NCI-H226 (cell line): Measurements from ENCODE around the gene ACACB.
A peak's percentile ranks its signal among the peaks of the same experiment; 100 is the strongest.

Experiments
- DNase-seq: peaks from one replicate; pipeline ENCODE4 v3.0.0-alpha.2; 2015

The ACACB gene

DNA sequence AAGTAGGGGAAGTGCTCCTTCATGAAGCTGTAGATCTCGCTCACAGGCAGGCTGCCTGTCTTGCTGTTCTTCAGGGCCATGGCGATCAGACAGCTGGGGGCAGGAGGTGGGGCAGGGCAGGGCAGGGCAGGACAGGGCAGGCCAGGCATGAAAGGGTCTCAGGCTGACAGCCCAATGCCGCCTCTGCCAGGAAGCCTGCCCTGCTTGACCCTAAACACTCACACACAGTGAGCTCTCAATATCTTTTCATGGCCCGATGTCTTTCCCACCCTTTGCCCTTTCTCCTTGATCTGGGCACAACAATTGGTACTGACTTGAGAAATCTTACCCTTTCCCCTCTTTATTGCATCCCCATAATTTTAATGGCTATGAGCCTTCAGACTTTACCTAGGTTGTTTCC, 170.3 kb downstream of the ACACB start:
- DNase-seq: no peak

DNA sequence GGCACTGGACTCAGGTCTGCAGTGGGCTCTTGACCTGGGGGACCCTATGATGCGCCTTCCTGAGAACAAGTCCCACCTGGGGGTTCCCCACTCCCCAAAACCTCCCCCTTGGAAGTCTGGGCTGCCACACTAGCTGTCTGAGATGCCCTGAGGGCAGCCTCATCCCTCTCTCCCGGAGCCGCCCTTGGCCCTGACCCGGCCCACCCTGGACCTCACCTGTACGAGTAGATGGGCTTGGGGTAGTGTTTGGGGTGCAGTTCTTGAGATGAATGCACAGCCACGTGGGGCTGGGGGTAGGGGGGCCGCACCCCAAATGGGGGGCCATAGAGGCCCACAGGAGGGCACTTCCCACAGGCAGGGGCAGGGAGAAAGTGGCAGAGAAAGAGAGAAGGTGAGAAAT, 170.8 kb downstream of the ACACB start:
- DNase-seq: no peak

DNA sequence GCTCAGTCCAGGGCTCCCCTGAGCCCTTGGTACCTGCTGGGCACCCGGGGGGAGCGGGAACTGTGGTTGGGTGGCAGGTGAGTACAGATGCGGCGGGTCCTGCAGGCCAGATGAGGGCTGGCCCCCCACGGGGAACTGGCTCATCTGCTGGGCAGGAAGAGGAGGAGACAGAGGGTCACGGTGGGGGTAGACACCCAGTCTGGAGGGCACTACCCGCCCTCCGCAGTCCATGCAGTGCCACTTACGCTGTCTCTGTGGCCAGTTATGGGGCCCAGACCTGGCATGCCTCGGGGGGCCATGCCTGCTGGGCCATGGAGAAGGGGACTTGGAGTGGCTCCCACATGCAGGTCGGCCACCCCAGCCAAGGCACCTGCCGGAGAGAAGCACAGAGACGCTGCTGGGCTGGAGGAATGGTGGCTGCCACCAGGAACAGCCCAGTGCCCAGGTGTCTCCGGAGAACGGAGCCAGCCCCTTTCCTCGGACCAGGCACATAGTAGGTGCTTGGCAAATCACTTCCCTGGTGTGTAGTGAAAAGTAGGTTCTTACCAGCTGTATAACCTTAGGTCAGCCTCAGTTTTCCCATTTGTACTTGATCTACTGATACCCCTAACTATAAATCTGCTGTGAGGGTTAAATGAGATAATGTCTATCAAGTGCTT, 171.6 kb downstream of the ACACB start:
- no peak for DNase-seq

DNA sequence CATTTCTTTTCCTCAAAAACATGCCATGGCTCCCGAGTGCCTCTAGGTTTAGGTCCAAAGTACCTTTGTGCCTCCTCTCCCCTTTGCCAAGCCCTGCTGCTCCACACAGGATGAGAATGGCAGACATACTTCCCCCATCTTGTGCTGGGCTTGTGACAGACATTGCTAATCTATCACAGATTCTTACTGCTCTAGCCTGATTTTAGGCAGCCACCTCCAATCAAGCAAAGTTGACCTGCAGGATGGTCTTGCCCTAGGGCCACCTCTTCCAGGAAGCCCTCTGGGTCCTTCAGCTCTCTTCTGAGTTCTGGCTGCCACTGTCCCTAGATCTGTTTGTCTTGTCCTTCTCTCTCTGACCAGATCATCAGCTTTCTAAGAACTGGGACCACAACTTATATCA, 172.2 kb downstream of the ACACB start:
- DNase-seq: no peak

DNA sequence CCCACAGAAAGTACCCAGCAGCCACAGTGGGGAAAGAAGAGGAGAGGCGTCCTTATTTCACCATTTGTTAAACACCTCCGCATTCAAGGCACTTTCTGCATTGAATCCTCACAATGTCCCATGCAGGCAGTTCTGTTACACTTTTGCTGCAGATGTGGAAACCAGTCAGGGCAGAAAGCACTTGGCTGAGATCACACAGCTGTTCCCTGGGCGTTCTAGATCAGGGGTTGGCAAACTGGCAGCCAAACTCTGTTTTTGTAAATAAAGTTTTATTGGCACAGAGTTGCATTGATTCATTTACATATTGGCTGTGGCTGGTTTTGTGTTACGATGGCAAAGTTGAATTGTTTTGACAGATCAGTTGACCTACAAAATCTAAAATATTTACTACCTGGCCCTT, 172.6 kb downstream of the ACACB start:
- no peak for DNase-seq

DNA sequence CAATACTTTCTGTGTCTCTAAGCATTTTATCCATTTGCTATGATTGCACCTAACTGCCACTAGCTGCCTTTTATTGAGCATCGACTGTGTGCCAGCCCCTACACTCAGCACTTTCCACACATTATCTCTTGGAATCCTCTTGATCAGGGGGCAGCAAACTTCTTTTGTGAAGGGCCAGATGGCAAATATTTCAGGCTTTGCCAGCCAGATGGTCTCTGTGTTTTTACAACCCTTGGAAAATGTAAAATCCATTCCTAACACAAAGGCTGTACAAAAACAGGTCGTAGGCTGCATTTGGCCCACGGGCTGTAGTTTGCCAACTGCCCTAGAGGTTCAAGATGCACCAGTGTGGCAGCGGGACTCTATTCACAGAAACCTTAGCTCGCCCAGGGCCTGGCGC, 173.2 kb downstream of the ACACB start:
- DNase-seq: no peak

DNA sequence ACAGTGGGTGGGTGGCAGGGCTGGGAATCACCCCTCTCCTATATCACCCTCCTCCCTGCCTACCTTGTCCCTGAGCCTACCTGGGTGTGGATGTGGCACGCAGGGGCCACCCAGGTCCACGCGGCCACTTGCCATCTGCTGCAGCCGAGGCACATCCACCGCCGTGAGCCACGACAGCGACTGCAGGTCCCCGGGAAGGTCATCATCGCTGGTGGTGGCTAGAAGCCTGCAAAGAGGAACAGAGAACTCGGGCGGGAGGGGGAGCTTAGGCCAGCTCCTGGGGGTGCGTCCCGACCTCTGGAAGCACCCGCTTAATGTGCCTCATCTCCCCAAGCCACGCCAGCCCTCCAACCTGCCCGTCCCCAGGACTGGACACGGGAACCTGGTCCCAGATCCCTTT, 173.7 kb downstream of the ACACB start:
- DNase-seq: no peak

DNA sequence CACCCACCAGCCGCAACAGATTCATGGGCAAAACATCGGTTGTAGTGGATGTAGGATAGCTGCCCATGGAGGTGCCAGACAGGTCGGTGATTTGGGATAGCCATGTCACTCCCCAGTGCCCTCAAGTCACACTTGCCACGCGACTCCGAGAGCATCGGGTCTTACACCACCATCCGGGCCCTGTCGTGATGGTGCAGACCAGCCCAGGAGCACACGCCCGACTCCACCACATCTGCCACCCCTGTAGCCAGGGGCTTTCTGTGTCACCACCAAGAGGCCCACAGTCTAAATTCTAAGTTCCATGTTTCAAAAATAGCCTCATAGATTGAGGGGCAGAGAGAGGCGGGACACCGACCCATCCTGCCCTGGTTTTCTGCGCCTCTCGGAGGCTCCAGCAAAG, 174.7 kb downstream of the ACACB start:
- no peak for DNase-seq

DNA sequence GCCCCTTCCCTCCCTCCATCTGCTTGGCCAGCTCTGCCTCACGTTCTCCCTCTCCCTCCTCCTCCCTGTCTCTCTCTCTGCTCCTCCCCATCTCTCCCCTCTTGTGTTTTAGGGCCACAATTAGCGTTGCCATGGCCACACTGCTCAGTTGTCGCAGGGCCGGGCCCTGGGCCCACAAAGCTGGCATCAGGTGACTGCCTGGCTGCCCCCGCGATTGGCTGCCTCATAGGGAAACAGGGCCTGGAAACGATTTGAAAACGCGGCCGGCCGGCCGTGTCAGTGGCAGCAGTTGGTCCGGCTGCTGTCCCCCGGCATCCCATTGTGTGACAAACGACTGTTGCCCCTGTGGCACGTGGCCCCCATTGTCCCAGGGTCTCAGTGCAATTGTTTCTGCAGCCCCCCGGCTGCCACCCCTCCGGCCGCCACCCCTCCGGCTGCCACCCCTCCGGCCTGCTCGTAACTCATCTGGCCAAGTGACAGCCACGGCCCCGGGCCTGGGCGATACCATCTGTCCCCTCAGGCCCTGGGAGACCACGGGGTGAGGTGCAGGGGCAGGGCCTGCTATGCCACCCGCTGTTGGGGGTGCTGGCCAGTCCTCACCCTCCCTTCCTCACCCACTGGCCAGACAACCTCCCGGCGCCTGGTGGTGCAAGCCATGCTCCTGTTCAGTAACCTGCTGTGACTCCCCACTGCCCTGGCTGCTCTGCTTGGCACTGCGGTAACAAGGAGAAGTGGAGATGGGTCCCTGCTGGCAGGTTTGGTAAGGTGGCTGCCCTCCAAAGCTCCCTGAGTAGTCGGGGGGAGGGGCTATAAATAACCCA, 175.3 kb downstream of the ACACB start:
- DNase-seq: no peak

DNA sequence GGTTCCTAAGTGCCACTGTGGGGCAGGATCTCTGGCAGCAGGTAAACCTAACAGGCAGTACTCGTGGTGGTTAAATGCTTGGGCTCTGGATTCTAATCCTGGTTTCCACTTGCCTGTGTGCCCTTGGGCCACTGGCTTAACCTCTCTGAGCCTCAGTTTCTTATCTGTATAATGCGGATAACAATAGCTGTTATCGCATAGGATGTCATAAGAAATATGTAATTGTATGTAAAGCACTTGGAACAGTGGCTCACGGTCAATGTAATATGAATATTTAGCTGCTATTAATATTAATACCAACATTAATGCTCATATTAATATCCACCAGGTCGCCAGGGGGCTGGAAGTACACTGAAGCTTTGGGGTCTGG, 175.9 kb downstream of the ACACB start:
- DNase-seq: no peak

DNA sequence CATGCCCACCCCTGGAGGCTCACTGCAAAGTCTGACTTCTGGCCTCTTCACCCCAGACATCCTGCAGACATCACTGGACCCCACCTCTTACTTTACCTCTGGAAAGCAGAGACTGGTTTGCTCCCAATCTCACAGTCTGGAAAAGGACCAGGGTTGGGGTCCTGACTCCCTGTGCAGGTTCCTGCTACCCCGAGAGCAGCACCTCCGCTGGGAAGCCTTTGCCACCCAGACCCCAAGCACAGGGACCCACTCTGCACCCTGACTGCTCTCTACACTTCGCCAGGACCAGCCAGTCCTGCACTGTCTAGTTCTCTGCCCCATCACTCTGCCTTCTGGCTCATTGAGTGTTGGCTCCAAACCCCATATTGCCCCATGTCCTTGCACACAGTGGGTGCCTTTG, 176.7 kb downstream of the ACACB start:
- no peak for DNase-seq

DNA sequence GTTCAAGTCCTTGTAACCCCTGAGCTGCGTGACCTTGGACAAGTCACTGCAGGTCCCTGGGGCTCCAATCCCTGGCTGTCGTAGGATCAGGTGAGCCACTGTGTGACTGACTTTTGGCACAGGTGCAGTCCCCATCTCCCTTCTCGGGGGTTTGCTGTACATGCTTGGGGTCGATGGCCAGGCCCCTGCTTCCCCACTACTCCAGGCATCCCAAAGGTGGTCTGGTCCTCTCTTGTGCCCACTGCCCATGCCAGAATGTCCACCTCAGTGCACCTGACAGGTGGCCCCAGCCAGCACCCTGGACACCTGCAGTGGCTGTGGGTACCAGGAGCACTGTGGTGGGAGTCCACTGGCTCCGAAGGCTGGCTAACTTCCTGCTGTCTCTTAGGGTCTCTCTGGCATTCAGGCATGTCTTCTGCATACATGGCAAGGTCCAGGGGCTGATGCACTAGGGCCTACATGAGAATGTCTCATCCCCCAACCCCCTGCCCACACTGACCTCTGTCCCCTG, 178.0 kb downstream of the ACACB start:
- no peak for DNase-seq

DNA sequence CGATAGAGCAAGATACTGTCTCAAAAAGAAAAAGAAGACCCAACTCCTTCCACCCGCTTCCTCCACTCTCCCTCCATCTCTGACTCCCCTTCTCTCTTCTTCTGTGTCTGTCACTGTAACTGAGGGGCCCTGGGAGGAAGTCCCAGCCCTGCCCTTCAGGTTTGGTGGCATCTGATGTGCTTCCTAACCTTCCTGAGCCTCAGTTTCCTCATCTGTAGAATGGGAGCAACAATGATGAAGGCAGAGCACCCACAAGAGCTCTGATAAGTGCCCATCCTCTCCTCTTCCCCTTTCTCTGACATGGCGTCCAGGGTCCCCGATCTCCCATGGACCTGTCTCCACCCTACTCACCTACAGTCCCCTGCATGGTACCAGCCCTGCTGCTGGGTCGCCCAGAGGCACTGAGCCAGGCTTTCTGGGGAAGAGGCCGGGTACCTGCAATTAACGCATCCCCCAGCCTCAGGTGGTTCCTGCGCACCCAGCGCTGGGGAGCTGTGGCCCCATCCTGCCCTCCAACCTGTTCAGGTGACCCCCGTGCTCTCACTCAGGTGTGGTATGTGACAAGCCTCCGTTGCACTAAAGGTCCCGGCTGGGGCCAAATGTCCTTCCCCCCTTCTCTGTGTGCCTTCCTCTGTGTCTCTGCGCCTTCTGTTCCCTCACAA, 179.5 kb downstream of the ACACB start:
- DNase-seq: no peak

DNA sequence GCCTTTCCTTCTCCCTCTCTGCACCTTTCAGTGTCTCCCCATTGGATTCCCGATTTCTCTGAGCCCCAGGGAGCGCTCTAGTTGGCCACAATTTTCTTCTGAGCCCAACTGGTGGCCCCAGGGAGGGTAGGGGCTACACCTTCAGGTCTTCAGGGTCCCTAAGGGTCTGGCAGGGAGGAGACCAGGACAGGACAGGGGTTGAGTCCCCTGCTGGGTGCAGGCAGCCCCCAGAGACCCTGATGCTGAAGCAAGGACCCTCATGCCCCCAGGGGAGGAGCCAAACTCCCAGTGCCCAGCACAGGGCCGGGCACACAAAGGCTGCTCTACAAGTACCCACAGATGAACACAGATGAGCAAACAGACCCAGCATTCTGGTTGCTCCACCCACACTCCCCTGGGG, 180.0 kb downstream of the ACACB start:
- DNase-seq: no peak

DNA sequence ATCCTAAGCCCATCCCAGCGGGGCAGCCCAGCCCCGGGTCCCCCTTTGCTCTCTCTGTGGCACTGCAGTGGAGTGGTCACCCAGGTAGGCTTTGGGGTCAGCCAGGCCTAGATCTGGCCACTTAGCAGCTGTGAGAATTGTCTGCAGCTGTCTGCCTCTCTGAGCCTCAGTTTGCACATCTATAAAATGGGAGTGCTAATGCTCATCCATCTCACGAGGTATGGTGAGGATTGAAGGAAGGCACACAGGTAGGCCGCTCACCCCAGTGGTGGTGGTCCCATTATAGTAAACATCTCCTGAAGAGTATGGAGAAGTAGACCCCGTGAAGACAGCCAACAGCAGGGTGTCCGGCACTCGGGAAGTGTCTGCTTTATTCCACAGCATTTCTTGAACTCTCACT, 183.5 kb downstream of the ACACB start:
- no peak for DNase-seq

DNA sequence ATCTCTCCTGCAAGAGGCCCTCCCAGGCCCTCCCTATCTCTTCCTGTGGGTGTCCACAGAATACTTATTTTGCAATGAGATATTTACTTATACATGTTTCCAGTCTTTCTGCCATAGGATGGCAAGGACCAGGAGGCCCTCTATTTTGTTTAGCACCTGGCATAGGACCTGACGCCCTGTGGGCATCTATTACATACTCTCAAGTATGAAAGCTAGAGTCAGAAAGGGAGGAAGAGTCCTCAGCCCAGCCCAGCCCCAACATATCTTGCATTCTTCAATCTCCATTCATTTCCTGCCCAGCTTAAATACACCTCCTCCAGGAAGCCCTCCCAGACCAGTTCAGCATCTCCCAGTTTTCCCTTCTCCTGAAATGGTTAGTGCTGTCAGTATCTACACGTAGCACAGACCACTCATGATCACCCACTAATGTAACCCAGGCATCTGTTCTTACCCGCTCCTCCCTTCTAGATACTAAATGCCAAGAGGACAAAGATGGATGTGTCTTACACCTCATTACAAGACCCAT, 185.3 kb downstream of the ACACB start:
- peak; percentile 64 for DNase-seq

DNA sequence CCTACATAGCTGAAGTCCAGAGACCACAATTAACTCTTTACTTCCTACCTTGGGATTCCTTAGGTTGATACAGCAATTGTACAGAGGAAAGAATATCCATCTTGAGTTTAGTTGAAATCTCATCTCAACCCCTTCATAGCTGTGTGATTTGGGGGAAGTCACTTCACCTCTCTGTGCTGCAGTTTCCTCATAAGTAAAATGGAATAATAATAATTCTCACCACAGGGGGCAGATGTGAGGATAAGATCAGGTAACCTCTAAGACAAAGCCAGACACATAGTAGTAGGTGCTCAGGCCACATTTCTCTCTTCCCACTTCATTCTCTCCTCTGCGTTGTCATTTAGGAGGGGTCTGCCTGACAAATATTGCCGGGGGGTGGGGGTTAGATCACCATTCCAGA, 186.0 kb downstream of the ACACB start:
- DNase-seq: no peak

DNA sequence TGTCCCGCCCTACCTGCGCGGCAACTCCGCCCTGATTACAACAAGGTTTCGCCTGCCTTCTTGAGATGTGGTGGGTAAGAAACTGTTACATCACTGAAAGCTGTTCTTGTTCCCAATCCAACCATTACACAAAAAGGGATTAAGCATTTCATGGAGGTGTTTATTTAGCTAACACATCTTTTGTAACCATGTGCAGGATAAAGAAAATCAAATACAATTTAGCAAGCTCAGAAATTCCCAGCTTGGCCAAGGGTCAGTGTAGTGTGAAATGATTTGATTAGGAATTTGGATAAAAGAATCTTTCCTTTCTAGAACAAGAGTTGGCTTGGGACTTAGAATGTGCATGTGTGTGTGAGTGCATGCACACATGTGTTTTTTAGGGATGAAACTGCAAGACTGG, 186.4 kb downstream of the ACACB start:
- DNase-seq: no peak

DNA sequence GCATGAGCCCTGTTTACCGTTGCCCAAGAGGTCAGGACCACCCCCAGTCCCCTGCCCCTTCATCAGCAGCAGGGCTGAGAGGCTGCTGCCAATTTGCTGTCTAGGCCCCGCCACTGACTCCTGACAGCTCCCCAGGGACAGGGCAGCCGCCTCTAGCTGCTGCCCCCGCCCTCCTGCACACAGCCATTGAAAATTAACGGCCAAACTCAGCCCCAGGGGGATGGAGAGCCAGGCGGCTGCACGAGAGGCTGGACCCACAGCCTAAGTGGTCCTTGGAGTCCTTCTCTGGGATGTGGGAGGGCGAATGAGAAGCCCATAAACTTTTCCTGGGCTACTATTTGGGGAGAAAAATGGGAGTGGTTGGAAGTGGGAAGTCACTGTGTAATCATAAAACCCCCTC, 188.1 kb downstream of the ACACB start:
- DNase-seq: no peak

DNA sequence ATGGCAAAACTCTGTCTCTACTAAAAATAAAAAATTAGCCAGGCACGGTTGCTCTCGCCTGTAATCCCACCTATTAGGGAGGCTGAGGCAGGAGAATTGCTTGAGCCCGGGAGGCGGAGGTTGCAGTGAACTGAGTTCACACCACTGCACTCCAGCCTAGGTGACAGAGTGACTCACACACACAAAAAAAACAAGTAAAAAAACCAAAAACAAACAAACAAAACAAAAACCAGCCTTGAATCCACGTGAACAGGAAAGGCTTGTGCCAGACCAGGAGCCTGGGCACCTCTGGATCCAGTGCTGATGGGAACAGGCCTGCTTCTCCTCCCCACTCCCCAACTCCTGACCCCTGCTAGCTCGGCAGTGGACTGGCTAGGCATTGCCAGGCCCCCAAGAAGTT, 189.2 kb downstream of the ACACB start:
- DNase-seq: no peak

DNA sequence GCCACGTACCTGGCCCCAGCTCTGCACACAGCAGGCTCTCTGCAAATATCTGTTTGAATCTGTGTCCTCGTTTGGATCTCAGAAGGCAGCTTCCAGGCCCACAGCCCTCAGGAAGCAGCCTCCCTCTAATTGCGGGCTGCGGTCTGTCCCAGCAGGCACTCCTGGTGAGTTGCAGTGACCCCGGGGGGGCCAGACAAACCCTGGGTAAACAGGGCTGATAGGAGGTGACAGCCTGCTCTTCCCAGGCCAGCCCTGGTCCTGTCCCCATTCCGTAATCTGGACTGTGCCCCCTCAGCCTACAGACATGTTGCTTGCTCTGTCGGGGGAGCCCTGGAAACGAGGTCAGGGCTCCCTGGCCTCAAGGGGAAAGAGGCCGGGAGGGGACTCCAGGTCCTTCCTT, 190.7 kb downstream of the ACACB start:
- DNase-seq: no peak

DNA sequence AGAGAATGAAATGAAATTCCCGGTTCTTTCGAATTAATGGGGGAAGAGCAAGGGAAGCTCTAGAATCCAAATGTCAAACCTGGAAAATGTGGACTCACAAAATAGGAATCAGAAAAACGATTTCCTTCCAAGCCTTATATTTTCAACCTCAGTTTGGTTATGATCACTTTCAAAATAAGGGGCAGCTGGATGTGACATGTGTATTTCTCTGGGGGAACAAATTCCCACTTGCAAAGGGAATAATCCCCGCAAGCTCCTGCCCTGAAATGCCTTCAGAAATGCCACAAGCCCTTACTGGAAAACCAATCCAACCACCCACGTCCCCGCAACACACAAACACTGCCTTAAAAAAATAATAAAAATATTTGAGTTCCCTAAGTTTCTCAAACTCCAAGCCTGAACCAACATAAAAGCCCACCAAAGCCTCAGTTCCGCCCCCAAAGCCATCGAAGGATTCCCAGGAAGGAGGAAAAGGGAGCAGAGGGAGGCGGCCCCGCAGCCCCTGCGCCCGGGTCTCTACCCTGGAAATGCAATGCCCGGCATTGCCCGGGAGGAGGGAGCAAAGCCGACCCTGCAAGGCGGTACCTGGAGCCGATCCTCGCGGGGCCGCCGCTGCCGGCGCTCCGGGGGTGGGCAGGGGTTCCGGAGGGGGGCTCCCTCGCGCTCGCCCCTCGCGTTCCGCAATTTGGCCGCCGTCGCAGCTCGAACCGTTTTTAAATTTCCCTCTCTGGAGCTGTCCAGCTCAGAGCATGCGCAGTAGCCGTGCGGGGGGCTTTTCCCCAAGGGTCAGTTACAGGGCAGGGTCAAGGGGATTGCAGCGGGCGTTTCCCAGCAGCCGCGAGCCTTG, 192.4 kb downstream of the ACACB start, which contains the start of gene FOXN4:
FOXN4 (minus strand) TSS at position 751 of the 847 bp plus-strand sequence. CDS start 963 bp downstream, outside the sequence.
- no peak for DNase-seq
